NB4 (cell line): ENCODE data around the gene ZNF423.

Experiments used
- DNase-seq: peaks from one replicate; pipeline ENCODE4 v3.0.0; 2010; ENCODE audit warnings: low read depth
- H3K4me3 ChIP-seq: one replicate; pipeline ENCODE4 v1.5.1; 2011; ENCODE audit warnings: mild to moderate bottlenecking, low read depth, low read length, moderate library complexity
- MAX ChIP-seq: IDR thresholded peaks from 2 replicates; pipeline ENCODE4 v1.6.1; 2011; ENCODE audit warnings: low read depth, low read length
- MYC ChIP-seq: IDR thresholded peaks from 2 replicates; pipeline ENCODE4 v1.6.1; 2011; ENCODE audit warnings: low read depth, low read length
- POLR2A ChIP-seq: IDR thresholded peaks from 2 replicates; pipeline ENCODE4 v1.6.1; 2011; ENCODE audit warnings: mild to moderate bottlenecking; ENCODE audit not compliant: insufficient read length; ENCODE audit errors: extremely low read depth
- TF ChIP-seq, protein P1 (sequence below): IDR thresholded peaks from one replicate; pipeline ENCODE4 v1.5.1; 2012; ENCODE audit warnings: low read depth, low read length

ZNF423 gene

GRCh38 chr16:49636608-49637007 lies 219.3 kb downstream of the ZNF423 start:
- no peak overlapping the region for H3K4me3 ChIP-seq
- TF ChIP-seq POLR2A (no peak), MAX (no peak)
- TF ChIP-seq, protein P1, sequence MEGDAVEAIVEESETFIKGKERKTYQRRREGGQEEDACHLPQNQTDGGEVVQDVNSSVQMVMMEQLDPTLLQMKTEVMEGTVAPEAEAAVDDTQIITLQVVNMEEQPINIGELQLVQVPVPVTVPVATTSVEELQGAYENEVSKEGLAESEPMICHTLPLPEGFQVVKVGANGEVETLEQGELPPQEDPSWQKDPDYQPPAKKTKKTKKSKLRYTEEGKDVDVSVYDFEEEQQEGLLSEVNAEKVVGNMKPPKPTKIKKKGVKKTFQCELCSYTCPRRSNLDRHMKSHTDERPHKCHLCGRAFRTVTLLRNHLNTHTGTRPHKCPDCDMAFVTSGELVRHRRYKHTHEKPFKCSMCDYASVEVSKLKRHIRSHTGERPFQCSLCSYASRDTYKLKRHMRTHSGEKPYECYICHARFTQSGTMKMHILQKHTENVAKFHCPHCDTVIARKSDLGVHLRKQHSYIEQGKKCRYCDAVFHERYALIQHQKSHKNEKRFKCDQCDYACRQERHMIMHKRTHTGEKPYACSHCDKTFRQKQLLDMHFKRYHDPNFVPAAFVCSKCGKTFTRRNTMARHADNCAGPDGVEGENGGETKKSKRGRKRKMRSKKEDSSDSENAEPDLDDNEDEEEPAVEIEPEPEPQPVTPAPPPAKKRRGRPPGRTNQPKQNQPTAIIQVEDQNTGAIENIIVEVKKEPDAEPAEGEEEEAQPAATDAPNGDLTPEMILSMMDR: no peak
- DNase-seq: no peak

DNA sequence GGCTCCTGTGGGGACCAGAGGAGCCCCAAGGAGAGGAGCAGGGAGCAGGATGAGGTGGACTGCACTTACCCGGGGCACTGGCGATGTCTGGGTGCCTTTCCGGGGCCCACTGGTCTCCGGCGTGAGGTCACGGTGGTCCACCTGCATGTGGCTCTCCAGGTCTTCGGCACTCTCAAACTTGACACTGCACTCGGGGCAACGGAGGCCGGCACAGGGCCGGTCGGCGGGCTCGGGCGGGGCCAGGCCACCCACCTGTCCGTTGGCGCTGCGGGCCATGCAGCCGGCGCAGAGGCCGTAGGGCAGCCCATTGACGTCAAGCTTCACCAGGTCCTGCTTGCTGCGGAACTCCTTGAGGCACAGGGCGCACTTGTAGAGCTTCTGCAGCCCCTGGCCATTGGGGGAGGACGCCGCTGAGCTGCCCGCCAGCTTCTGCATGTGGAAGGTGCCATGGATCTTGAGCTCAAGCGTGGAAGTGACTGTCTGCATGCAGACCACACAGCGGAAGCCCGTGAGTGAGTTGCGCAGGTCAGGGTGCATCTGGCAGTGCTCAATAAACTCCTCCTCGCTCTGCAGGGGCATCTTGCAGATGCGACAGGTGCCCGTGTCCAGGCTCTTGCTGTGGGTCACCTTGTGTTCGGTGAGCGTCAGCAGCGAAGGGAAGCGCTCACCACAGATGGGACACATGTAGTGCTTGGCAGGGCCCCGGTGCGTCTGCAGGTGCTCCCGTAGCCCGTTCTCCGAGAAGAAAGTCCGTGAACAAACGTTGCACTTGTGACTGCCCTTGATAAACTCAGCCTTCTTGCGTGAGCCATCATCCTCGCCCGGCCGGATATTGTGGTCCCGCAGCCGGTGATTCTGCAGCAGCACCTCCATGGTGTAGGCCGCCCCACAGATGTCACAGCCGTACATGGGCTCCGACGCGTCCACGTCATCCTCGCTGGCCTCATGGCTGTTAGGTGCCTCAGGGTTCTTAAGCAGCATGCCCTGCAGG lies 220.0 kb downstream of the ZNF423 start:
- TF ChIP-seq, protein P1: no peak
- TF ChIP-seq MYC: no peak
- no peak for TF ChIP-seq MAX
- TF ChIP-seq POLR2A: no peak
- H3K4me3 ChIP-seq: no peak overlapping the region
- DNase-seq: no peak

DNA sequence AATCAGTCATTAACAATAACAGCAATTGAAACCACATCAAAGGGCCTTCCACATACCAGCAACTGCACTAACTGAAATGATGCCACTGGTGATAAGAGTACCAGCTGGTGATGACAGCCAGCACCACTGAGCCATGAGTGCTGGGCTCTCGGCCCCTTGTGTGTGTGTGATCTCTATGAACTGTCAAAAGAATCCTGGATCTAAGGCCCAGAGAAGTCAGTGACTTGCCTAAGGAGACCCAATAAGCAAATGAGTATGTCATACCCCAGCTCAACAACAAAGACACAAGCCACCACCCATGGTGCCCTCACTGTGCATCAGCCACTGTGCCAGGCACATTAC lies 220.9 kb downstream of the ZNF423 start:
- H3K4me3 ChIP-seq: no peak overlapping the region
- TF ChIP-seq MAX (no peak), POLR2A (no peak), MYC (no peak)
- TF ChIP-seq, protein P1: no peak
- no peak for DNase-seq

- DNase-seq: no peak
- TF ChIP-seq POLR2A: no peak
- TF ChIP-seq, protein P1: no peak
- no peak for TF ChIP-seq MAX
- TF ChIP-seq MYC: no peak
Measured at GRCh38 chr16:49634235-49635008, 221.5 kb downstream of the ZNF423 start.

DNA sequence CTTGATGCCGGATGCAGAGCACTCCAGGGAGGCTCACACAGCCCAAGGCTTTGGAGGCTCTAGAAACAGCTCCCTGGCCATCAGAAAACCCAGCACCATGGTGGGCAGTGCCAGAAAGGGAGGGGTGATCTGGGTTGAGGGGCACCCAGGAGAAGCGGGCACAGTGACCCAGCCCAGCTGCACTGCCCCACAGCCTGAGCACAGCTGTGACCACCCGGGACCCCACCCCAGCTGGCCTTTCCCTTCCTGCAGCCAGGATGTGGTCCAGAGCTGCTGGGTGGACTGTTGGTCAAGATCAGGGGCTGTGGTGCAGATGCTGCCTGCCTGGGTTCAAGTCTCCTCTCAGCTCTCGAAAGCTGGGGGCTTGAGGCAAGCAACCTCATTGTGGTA lies 223.1 kb downstream of the ZNF423 start:
- TF ChIP-seq MAX (no peak), MYC (no peak), POLR2A (no peak)
- TF ChIP-seq, protein P1: no peak
- DNase-seq: no peak
- no peak overlapping the region for H3K4me3 ChIP-seq

More at GRCh38 chr16:49634235-49635008, 221.5 kb downstream of the ZNF423 start:
- H3K4me3 ChIP-seq: no peak overlapping the region
